Dermis microvascular lymphatic vessel endothelial cell (primary cell): ENCODE results near the gene PARK7. TPM values are rescaled to one million over a fixed set of nuclear protein-coding genes. Genes with fewer than 3 reads are reported as not detected.

Experiments used
- DNase-seq, 2 donors: peaks; one replicate each; pipeline versions ENCODE4 v3.0.0 to v3.0.0-alpha.2; 2010; ENCODE audit warnings: low read depth in 2 of 2
- total RNA-seq: library from RNA; depleted of rRNA; stranded (reverse); fragments of >200 nt; gene quantifications from 2 replicates; pipeline ENCODE4 v1.2.1, GENCODE V29; 2014

PARK7 gene
- total RNA-seq, 1 donor from 2014 or later: 202 TPM

DNA sequence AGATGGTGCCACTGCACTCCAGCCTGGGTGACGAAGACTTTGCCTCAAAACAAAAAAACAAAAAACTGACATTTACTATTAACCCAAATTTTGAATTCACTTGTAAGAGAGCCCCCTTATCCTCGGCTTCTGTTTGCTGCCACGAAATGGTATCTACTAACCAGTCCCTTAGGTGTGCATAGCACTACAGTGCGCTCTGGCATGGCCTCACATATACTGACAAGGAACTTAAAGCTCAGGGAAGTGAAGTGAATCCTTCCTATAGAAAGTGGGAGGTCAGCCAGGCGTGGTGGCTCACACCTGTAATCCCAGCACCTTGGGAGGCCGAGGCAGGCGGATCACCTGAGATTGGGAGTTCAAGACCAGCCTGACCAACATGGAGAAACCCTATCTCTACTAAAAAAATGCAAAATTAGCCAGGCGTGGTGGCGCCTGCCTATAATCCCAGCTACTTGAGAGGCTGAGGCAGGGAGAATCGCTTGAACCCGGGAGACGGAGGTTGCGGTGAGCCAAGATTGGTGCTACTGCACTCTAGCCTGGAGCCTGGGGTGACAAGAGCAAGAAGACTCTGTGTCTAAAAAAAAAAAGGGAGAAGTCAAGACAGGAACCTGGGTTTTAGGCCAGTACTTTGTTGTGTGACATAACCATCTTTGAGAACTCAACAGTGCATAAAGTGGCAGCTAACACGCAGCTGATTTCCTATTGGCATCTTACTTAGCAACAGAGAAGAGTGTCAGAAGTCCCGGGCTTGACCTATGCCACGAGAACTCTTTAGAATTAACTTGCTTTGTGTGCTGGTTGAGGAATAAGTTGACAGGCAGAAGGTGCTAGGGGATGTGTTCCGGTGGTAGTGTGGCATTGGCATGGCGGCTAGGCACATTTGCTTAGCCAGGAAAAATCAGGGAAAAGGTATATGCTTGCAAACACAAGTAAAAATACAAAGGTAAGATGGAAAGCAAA lies 47.8 kb downstream of the PARK7 start:
- DNase-seq: no peak

GRCh38 chr1:8010080-8010664 lies 48.7 kb downstream of the PARK7 start:
- DNase-seq: no peak

- DNase-seq: no peak
These were observed 49.5 kb downstream of the PARK7 start for GRCh38 chr1:8011016-8011415.

- DNase-seq: no peak
These were observed 50.7 kb downstream of the PARK7 start for GRCh38 chr1:8011923-8012858.

DNA sequence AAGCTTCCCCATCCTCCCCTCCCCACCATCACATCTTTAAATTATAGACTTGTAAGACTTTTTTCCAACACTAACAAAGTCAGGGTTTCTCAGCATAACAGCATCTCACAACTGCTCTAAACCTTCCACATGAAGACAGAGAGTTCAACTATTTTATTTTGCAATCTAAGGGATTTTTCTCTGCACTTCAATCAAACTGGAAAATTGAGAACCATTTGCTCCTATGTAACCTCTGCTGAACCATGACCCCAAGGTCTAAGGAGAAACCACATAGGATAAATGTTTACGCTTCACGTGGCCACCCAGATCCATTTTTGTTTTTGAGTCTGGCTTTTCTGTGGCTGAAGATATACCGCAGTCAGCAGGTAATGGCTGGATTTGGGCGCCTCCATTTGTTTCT lies 51.4 kb downstream of the PARK7 start:
- no peak for DNase-seq

GRCh38 chr1:8013399-8013798 lies 51.9 kb downstream of the PARK7 start:
- DNase-seq: no peak

DNA sequence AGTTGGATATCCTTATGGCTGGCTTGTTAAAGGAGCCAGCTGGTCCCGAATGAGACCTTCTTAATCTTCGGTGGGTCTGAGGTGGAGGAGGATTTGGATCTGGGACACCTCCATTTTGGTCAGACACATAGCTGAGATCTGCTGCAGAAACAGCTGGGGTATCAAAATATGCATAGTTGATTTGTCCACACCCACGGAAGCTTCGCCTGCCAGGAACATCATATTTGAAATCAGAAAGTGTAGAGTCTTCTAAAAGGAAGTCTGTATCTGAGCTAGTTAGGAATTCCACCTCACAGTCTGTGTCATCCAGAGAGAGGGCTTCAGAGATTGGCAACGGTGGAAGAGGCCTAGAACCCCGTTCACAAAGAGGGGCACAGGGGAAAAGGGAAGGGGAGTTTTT lies 52.3 kb downstream of the PARK7 start:
- no peak for DNase-seq

DNA sequence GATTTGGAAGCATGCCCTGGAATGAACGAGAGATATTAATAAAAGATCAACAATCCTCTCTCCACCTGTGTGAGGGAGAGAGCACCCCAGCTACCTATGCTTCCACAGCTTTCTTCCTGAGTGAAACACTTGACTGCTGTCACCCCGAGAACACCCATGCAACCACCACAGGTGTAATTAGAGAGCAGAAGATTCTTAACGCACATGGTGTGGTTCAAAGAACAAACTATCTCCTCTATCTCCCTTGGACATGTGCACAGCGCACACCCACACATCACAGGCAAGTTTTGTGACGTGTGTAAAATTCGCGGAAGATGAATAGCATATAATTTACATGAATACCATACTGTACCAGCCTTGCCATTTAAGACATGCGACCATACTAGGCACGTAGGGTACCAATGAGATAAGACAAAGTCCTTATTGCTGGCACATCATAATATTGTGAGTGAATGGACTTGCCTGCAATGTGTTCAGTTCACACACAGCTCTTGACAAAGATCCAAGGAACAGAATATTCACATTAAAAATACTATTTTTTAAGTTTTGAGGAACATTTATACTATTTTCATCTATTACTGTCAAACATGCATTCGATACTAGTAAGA lies 53.0 kb downstream of the PARK7 start:
- DNase-seq: no peak

GRCh38 chr1:8015036-8015808 lies 53.7 kb downstream of the PARK7 start:
- peak; percentile 47 to 88 for DNase-seq

GRCh38 chr1:8015809-8016165 lies 54.3 kb downstream of the PARK7 start:
- DNase-seq: no peak

DNA sequence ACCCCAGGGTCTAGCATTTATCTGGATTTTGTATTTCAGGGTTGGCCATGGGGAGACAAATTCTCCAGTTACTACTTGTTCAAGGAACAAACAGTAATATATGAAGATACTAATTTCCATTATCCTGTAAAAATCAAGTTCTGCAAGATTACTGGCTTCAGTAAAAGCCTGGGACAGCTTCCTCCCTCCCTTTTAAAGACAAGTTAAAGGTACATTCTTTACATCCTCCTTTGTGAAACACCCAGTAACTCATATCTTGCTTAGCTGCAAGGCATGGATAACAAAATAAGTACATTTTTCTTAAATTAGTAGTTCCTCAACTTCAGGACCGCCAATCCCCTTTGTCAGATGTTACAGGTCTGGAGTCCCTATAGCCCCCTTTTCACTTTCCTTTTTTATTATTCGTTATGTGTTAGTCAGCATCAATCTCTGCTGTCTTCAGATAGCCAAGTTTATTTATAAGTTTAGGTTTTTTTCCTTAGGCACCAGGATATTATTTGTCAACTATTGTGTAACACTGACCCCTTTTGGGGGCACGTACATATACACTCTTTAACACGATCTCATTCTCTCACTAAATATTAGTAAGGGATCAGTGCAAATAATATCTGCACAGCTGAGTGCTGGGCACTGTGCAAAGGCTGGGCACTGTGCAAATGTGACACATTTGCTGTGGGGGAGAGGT lies 54.8 kb downstream of the PARK7 start:
- no peak for DNase-seq

- no peak for DNase-seq
These were observed 55.4 kb downstream of the PARK7 start for GRCh38 chr1:8016895-8017241.

DNA sequence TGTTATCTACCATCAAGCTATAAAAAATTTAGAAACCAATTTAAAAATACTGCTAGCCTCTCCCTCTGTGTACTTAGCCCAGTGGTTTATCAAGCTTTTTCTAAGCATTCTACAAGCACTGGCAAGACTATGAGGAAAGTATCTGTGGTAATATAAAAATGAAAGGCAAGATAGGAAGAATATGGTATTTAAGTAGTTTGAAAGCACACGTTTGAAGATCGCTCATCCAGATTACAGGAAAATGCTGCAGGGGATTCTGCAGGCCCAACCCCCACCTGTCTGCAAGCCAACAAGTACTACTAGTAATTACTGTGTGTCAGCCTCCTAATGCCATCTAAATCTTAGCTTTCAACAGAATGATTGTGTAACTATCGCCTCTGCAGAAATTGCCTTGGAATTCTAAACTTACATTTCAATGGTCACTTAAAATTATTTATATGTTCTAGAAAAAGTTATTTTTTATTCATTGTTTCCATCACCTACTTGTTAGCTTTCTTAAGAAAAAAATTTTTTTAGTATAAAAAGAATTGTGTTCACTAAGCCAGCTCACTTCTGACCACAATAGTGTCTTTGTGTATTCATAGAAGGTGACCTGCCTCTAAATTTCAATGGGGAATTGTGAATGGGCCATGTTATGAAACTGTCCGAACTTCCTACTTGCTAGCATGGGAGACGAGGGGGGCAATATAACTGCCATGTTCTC lies 56.1 kb downstream of the PARK7 start:
- DNase-seq: no peak

DNA sequence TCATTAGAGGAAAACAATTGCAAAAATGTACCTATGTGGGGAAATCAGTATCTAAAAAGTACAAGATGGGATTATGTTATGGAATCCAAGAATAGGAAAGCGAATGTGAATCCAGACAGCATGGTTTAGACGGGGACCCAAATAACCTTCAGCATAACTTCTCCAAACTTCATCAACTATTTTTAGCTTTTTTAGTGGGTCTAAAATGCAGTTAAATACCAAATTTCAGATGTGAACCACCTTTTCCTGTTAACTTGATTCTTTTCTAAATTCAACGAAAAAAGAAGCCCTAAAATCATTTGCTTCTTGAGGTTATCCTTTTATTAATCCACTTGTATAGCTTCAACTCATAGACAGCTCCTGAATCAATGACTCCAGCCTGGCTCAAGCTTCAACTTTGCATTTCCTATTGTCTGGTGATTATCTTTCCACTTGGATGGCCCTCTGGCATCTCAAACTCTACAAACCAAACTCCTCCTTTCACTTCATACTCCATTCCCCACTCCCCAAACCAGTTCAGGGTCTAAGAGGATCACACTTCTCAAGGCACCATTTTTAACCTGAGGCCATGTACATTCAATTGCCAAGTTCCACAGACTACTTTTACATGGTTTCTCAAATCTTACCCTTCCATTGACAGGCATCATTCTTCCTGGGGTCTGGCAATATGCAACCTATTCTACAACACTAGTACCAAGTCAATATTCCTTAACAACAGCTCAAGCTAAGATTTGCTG lies 57.1 kb downstream of the PARK7 start:
- no peak for DNase-seq

GRCh38 chr1:8019229-8019620 lies 57.7 kb downstream of the PARK7 start:
- DNase-seq: no peak

DNA sequence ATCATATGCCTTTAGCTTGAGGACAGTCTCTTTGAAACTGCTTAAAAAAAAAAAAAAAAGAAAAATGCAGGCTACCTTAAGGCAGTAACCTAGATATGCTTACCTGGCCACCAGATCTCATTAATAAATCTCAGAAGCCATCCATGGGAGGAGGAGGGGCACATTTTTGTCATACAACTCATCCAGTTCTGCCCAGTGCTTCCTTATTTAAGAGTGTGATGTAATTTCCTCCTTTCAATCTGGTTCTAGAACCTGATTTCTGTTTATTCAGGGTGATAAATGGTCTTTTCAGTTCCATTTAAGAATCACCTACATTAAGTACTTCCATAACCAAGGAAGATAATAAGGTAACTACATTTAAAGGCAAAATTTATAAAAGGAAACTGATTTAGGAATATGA lies 58.5 kb downstream of the PARK7 start:
- DNase-seq: peak in 1 of 2 donors; percentile 76

GRCh38 chr1:8021676-8022266 lies 60.3 kb downstream of the PARK7 start:
- no peak for DNase-seq
